ENCODE results near the gene STAT2. TPM values are rescaled to one million over a fixed set of nuclear protein-coding genes. Genes with fewer than 3 reads are reported as not detected.

The STAT2 gene
- total and polyA plus RNA-seq, 9 of the 15 experiments (the other 6 are each of a cell fraction or from before 2014, with no cell fraction given) = 15.5 to 46.9 (median 40.1) TPM

DNA sequence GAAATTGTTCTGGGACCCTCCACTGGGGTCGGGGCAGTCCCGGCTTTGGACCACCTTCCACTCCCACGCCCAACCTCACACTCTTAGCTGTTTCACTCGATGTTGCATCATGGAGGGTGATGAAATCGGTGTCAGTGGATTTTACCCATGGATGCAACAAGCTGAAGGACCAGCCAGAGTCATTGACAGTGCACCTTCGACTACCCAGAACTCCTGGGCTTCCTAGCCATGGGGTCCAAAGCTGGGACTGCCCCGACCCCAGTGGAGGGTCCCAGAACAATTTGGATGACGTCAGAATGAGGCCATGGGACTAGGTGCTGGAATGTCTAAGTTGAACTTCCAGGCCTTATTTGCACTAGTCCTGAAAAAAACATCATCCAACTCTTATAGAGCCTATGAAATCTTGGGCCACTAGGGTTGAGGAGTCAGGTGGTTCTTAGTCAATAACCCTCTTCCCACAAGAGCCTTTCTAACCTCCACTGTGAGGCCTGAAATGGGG is 22.1 kb downstream of the STAT2 start (continued):
- no peak for TF ChIP-seq ETV1 (tag; conservative IDR thresholded peaks at IDR 0.05; ENCODE audit: low read depth)
- peak; percentile 43; the same call in 1 of the 2 replicates for TF ChIP-seq CREB3 (tag; conservative IDR thresholded peaks at IDR 0.05; ENCODE audit: low read depth)
- no peak for TF ChIP-seq GATA2 (CRISPR knock-in tag; IDR thresholded peaks at IDR 0.05)
- peak; percentile 17; the same call in 1 of the 2 replicates for TF ChIP-seq GMEB1 (CRISPR knock-in tag; IDR thresholded peaks at IDR 0.05)
- TF ChIP-seq KDM4B (IDR thresholded peaks at IDR 0.05; ENCODE audit: borderline replicate concordance in 2 of 2, low read depth in 1 of 2) = no peak
- no peak for TF ChIP-seq TAF15 (IDR thresholded peaks at IDR 0.05; ENCODE audit: low read depth, low read length)
- no peak for TF ChIP-seq ZNF778 (CRISPR knock-in tag; IDR thresholded peaks at IDR 0.05)
- no peak for TF ChIP-seq EWSR1 (IDR thresholded peaks at IDR 0.05; ENCODE audit: borderline replicate concordance, low read depth, partially characterized antibody)
- TF ChIP-seq NR4A1 (CRISPR knock-in tag; IDR thresholded peaks at IDR 0.05) = no peak
- peak; percentile 68; the same call in 1 of the 2 replicates for TF ChIP-seq NR4A1 (tag; IDR thresholded peaks at IDR 0.05)
- TF ChIP-seq BMI1 (IDR thresholded peaks at IDR 0.05; ENCODE audit: low read length) = no peak
- TF ChIP-seq EP400 (IDR thresholded peaks at IDR 0.05) = peak; percentile 37
- no peak for TF ChIP-seq MYBL2 (IDR thresholded peaks at IDR 0.05; ENCODE audit: low read depth)
- TF ChIP-seq MYBL2 (CRISPR knock-in tag; IDR thresholded peaks at IDR 0.05; ENCODE audit: borderline replicate concordance) = no peak
- TF ChIP-seq, protein P1, sequence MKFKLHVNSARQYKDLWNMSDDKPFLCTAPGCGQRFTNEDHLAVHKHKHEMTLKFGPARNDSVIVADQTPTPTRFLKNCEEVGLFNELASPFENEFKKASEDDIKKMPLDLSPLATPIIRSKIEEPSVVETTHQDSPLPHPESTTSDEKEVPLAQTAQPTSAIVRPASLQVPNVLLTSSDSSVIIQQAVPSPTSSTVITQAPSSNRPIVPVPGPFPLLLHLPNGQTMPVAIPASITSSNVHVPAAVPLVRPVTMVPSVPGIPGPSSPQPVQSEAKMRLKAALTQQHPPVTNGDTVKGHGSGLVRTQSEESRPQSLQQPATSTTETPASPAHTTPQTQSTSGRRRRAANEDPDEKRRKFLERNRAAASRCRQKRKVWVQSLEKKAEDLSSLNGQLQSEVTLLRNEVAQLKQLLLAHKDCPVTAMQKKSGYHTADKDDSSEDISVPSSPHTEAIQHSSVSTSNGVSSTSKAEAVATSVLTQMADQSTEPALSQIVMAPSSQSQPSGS (CRISPR knock-in tag; IDR thresholded peaks at IDR 0.05) = no peak
- no peak for TF ChIP-seq ZHX1 (conservative IDR thresholded peaks at IDR 0.05; ENCODE audit: low read length)
- TF ChIP-seq POLR3G (IDR thresholded peaks at IDR 0.05; ENCODE audit: extremely low read depth, insufficient read length, insufficient replicate concordance) = no peak
- TF ChIP-seq MTF1 (CRISPR knock-in tag; IDR thresholded peaks at IDR 0.05; ENCODE audit: borderline replicate concordance) = no peak
- TF ChIP-seq DACH1 (IDR thresholded peaks at IDR 0.05; ENCODE audit: partially characterized antibody) = no peak
- TF ChIP-seq MAFG (tag; conservative IDR thresholded peaks at IDR 0.05) = no peak
- TF ChIP-seq NUFIP1 (IDR thresholded peaks at IDR 0.05; ENCODE audit: partially characterized antibody) = no peak
- TF ChIP-seq TARDBP (IDR thresholded peaks at IDR 0.05) = no peak
- peak; percentile 90 for TF ChIP-seq ZNF583 (CRISPR knock-in tag; IDR thresholded peaks at IDR 0.05)
- TF ChIP-seq ZNF717 (CRISPR knock-in tag; IDR thresholded peaks at IDR 0.05) = no peak
- TF ChIP-seq ZC3H11A (IDR thresholded peaks at IDR 0.05; ENCODE audit: low read depth, low read length) = no peak

Data from K562 (cell line).